ENCODE measurements around the gene LASP1NB.

The LASP1NB gene

GRCh38 chr17:38900978-38901656 is 24.3 kb upstream of the LASP1NB start:
- no peak for TF ChIP-seq CTCF (conservative IDR thresholded peaks at IDR 0.05; ENCODE audit: control insufficient read depth, insufficient read depth, low read depth, low read length)
- peak overlapping the region; percentile 6 for H3K4me3 ChIP-seq (ENCODE audit: control insufficient read depth, low read depth, low read length)
- peak; percentile 98 for DNase-seq (ENCODE audit: low read depth)

GRCh38 chr17:38903404-38903803 is 22.0 kb upstream of the LASP1NB start:
- DNase-seq (ENCODE audit: low read depth) = no peak
- TF ChIP-seq CTCF (conservative IDR thresholded peaks at IDR 0.05; ENCODE audit: control insufficient read depth, insufficient read depth, low read depth, low read length) = no peak
- H3K4me3 ChIP-seq (ENCODE audit: control insufficient read depth, low read depth, low read length) = no peak overlapping the region

GRCh38 chr17:38904892-38905291 is 20.5 kb upstream of the LASP1NB start:
- no peak overlapping the region for H3K4me3 ChIP-seq (ENCODE audit: control insufficient read depth, low read depth, low read length)
- no peak for DNase-seq (ENCODE audit: low read depth)
- TF ChIP-seq CTCF (conservative IDR thresholded peaks at IDR 0.05; ENCODE audit: control insufficient read depth, insufficient read depth, low read depth, low read length) = no peak

- no peak overlapping the region for H3K4me3 ChIP-seq (ENCODE audit: control insufficient read depth, low read depth, low read length)
- DNase-seq (ENCODE audit: low read depth) = no peak
- no peak for TF ChIP-seq CTCF (conservative IDR thresholded peaks at IDR 0.05; ENCODE audit: control insufficient read depth, insufficient read depth, low read depth, low read length)
Observed at GRCh38 chr17:38905375-38905774, 20.0 kb upstream of the LASP1NB start.

GRCh38 chr17:38906460-38907228 is 18.8 kb upstream of the LASP1NB start:
- peak; percentile 37 for DNase-seq (ENCODE audit: low read depth)
- no peak for TF ChIP-seq CTCF (conservative IDR thresholded peaks at IDR 0.05; ENCODE audit: control insufficient read depth, insufficient read depth, low read depth, low read length)
- H3K4me3 ChIP-seq (ENCODE audit: control insufficient read depth, low read depth, low read length) = no peak overlapping the region

- DNase-seq (ENCODE audit: low read depth) = no peak
- no peak overlapping the region for H3K4me3 ChIP-seq (ENCODE audit: control insufficient read depth, low read depth, low read length)
- no peak for TF ChIP-seq CTCF (conservative IDR thresholded peaks at IDR 0.05; ENCODE audit: control insufficient read depth, insufficient read depth, low read depth, low read length)
Observed at GRCh38 chr17:38907930-38908675, 17.3 kb upstream of the LASP1NB start.

Measured in fibroblast of mammary gland (primary cell).